Breast epithelium (tissue), 4 donors: ENCODE results near the gene LSM2. TPM values are rescaled to one million over a fixed set of nuclear protein-coding genes. Genes with fewer than 3 reads are reported as not detected.

Experiments
- DNase-seq, 2 donors: peaks; one replicate each; pipeline ENCODE4 v3.0.0-alpha.2; 2019; ENCODE audit warnings: low spot score in 2 of 2
- H3K27ac ChIP-seq, 2 donors: fragments of 200-600 bp; sonication (generic) in 1 of 2; one replicate each; pipeline ENCODE4 v1.5.1; 2016 to 2019; ENCODE audit warnings: mild to moderate bottlenecking in 1 of 2
- H3K27me3 ChIP-seq, 2 donors: fragments of 200-600 bp; sonication (generic) in 1 of 2; one replicate each; pipeline versions ENCODE4 v1.5.1 to v1.6.0; 2017 to 2019; ENCODE audit warnings: control low read depth in 1 of 2, mild to moderate bottlenecking in 1 of 2
- H3K36me3 ChIP-seq: fragments of 200-600 bp; one replicate; pipeline ENCODE4 v1.5.1; 2019
- H3K4me1 ChIP-seq, 2 donors: fragments of 200-600 bp; sonication (generic); one replicate each; pipeline ENCODE4 v1.5.1; 2016 to 2019; ENCODE audit warnings: control low read depth in 1 of 2
- H3K4me3 ChIP-seq, 3 donors: fragments of 200-600 bp; sonication (generic); 1 replicate in 2 of 3; 2 replicates in 1 of 3; pipeline ENCODE4 v1.5.1; 2016 to 2019; ENCODE audit warnings: mild to moderate bottlenecking in 3 of 3, moderate library complexity in 2 of 3
- H3K9me3 ChIP-seq, 2 donors: fragments of 200-600 bp; sonication (generic) in 1 of 2; one replicate each; pipeline ENCODE4 v1.5.1; 2016 to 2019; ENCODE audit warnings: control low read depth in 1 of 2
- POLR2A ChIP-seq: fragments of 450-650 bp; IDR thresholded peaks from one replicate; pipeline ENCODE4 v1.6.1; 2016; ENCODE audit warnings: antibody characterized with exemption, mild to moderate bottlenecking, moderate library complexity
- POLR2AphosphoS5 ChIP-seq, 3 donors: sonication (generic); formaldehyde crosslinking; IDR thresholded peaks; one replicate each; pipeline ENCODE4 v1.6.1; 2017; ENCODE audit warnings: antibody characterized with exemption in 3 of 3
- intact Hi-C: fragments of 100-400 bp; cut with DNase I; formaldehyde crosslinking; loops from one replicate; pipeline ENCODE4 v1.15.1; 2023; ENCODE audit warnings: low total_unique reads
- total RNA-seq, 3 donors: library from RNA; depleted of rRNA; stranded (reverse); fragments of >200 nt; gene quantifications; one replicate each; pipeline ENCODE4 v1.1.0, GENCODE V29; 2016
- TF ChIP-seq, protein P1 (sequence below), 3 donors: fragments of 450-650 bp; IDR thresholded peaks; one replicate each; pipeline ENCODE4 v1.5.1; 2016 to 2017; ENCODE audit warnings: antibody characterized with exemption in 3 of 3, mild to moderate bottlenecking in 3 of 3, moderate library complexity in 3 of 3

LSM2 gene
- total RNA-seq, 3 donors from 2014 or later, result 28.7 to 39.7 (median 32.6) TPM

DNA sequence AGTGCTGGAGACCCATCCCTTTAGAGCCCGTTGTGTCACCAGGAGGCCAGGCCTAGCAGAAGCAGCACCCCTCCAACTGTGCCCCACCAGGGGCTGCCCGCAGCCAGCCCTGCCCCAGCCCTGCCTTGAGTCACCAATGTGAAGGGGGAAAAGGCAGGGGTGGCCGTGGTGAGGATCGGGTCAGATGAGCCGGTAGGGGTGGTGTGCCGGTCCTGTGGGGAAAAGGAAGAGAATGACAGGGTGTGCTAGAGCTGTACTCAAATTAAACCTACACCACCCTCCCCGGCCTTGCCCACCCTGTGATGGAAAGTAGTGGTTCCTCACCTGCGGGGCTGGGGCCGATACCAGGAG lies 41.2 kb downstream of the LSM2 start:
- H3K9me3 ChIP-seq, result no peaks in the 10 kb centered on the region
- no peaks in the 10 kb centered on the region for H3K4me1 ChIP-seq
- H3K27ac ChIP-seq, result no peak overlapping the region
- no peaks in the 10 kb centered on the region for H3K36me3 ChIP-seq
- DNase-seq, result no peak
- TF ChIP-seq POLR2A, result no peak
- no peaks in the 10 kb centered on the region for H3K27me3 ChIP-seq
- intact Hi-C loops, result loop anchor here (10.0 kb wide), 1 partner anchor 61 kb away; the partner anchor contains the start of genes ABHD16A and LY6G6F
- no peak overlapping the region for H3K4me3 ChIP-seq

DNA sequence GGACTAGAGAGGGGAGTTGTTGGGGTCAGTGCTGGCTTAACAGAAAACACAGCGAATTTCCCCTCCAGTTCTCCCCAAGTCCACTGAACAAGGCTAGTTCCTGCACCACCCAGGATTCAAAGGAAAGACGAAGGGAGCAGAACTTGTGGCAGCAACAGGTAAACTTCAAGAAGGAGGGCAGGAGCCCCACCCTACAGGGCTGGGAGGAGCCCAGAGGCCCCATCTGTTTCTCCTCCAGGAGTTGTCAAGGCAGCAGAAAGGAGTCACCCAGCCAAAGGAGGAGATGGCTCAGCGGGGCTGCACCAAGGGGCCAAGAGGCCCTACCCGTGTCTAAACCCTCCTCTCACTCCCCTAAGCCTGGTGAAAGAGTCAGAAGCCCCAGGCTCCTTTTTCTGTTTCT lies 42.6 kb downstream of the LSM2 start:
- no peak overlapping the region for H3K27ac ChIP-seq
- no peaks in the 10 kb centered on the region for H3K9me3 ChIP-seq
- H3K36me3 ChIP-seq, result no peaks in the 10 kb centered on the region
- H3K4me1 ChIP-seq, result no peaks in the 10 kb centered on the region
- TF ChIP-seq POLR2AphosphoS5 (IDR thresholded peaks at IDR 0.05) (no peak), POLR2A (no peak)
- TF ChIP-seq, protein P1, sequence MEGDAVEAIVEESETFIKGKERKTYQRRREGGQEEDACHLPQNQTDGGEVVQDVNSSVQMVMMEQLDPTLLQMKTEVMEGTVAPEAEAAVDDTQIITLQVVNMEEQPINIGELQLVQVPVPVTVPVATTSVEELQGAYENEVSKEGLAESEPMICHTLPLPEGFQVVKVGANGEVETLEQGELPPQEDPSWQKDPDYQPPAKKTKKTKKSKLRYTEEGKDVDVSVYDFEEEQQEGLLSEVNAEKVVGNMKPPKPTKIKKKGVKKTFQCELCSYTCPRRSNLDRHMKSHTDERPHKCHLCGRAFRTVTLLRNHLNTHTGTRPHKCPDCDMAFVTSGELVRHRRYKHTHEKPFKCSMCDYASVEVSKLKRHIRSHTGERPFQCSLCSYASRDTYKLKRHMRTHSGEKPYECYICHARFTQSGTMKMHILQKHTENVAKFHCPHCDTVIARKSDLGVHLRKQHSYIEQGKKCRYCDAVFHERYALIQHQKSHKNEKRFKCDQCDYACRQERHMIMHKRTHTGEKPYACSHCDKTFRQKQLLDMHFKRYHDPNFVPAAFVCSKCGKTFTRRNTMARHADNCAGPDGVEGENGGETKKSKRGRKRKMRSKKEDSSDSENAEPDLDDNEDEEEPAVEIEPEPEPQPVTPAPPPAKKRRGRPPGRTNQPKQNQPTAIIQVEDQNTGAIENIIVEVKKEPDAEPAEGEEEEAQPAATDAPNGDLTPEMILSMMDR (IDR thresholded peaks at IDR 0.05), result no peak
- intact Hi-C loops, result loop anchor here (10.0 kb wide), 1 partner anchor 59 kb away; the partner anchor contains the start of genes ABHD16A and LY6G6F
- H3K27me3 ChIP-seq, result no peaks in the 10 kb centered on the region
- no peak overlapping the region for H3K4me3 ChIP-seq
- no peak for DNase-seq

DNA sequence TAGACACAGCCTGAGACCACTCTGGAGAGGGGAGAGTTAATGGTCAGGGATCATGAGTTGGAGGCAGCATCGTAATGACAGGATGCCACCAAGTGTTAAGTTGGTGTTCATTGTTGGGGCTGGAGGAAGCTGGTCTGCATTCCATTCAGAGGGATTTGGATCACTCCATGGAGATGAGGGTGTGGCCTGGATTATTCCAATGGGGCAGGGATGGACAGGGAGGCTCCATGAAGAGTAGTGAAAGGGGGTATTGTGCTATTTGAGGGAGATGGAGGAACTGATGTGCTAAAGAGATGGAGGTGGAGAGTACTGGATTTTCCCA lies 43.2 kb downstream of the LSM2 start:
- H3K4me1 ChIP-seq, result no peaks in the 10 kb centered on the region
- TF ChIP-seq POLR2A (no peak), POLR2AphosphoS5 (IDR thresholded peaks at IDR 0.05) (no peak)
- TF ChIP-seq, protein P1 (IDR thresholded peaks at IDR 0.05), result no peak
- no peaks in the 10 kb centered on the region for H3K9me3 ChIP-seq
- H3K4me3 ChIP-seq, result no peak overlapping the region
- H3K27ac ChIP-seq, result peak overlapping the region in 1 of 2 donors; percentile 10
- DNase-seq, result no peak
- intact Hi-C loops, result loop anchor here (10.0 kb wide), 1 partner anchor 59 kb away; the partner anchor contains the start of genes ABHD16A and LY6G6F
- no peaks in the 10 kb centered on the region for H3K36me3 ChIP-seq
- H3K27me3 ChIP-seq, result no peaks in the 10 kb centered on the region

DNA sequence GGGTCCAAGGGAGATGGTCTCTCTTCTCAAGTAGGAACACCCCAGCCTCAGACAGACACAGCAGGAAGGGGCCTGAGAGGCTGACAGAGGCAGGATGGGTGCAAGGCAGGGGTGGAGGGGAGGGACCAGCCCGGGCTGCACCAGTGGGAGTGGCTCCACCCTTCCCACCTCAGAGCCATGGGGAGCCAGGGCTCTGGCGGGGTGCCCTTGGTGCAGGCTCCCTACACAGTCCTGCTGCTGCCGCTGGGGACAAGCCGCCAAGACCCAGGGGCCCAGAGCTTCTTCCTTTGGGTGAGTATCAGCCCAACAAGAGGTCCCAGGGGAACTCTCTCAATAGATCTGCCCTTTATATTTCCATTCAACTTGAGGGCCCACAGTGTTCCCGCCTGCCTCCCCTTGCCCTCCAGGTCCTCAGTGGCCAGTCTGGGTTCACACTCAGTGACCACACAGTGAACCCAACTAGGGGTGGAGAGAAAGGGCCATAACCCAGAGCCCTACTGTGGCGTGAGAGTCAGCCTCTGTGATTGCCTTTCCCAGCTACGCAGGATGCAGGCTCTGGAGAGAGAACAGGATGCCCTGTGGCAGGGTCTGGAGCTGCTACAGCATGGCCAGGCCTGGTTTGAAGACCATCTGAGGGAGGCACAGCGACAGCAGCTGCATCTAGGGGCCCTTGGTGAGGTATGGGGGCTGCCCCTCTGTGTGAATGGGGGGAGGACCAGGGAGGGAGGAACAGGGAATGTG lies 43.7 kb downstream of the LSM2 start:
- no peak for DNase-seq
- no peaks in the 10 kb centered on the region for H3K4me1 ChIP-seq
- H3K27me3 ChIP-seq, result no peaks in the 10 kb centered on the region
- intact Hi-C loops, result loop anchor here (10.0 kb wide), 1 partner anchor 58 kb away; the partner anchor contains the start of genes ABHD16A and LY6G6F
- no peaks in the 10 kb centered on the region for H3K36me3 ChIP-seq
- H3K27ac ChIP-seq, result peak overlapping the region; percentile 10 to 21
- H3K4me3 ChIP-seq, result no peak overlapping the region
- TF ChIP-seq POLR2AphosphoS5 (IDR thresholded peaks at IDR 0.05) (no peak), POLR2A (no peak)
- TF ChIP-seq, protein P1 (IDR thresholded peaks at IDR 0.05), result no peak
- H3K9me3 ChIP-seq, result no peaks in the 10 kb centered on the region

DNA sequence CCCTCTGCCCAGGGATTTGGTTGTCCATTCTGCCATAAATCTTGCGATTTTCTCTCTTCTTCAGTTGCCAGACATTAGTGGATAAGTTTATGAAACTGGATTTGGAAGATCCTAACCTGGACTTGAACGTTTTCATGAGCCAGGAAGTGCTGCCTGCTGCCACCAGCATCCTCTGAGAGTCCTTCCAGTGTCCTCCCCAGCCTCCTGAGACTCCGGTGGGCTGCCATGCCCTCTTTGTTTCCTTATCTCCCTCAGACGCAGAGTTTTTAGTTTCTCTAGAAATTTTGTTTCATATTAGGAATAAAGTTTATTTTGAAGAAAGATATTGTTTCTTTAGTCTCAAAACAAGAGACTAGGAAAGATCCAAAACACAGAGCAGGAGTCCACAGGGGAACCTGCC lies 44.4 kb downstream of the LSM2 start, which contains the start of gene SAPCD1:
Gene SAPCD1, plus strand, starts transcription at position 301 of the 400 bp plus-strand sequence. CDS start 399 bp downstream, outside the sequence.
- intact Hi-C loops, result loop anchor here (10.0 kb wide), 1 partner anchor 58 kb away; the partner anchor contains the start of genes ABHD16A and LY6G6F
- H3K9me3 ChIP-seq, result no peaks in the 10 kb centered on the region
- no peaks in the 10 kb centered on the region for H3K4me1 ChIP-seq
- H3K27ac ChIP-seq, result peak within 1 kb of the TSS; percentile 10 to 21
- H3K27me3 ChIP-seq, result no peaks in the 10 kb centered on the region
- no peak within 1 kb of the TSS for H3K4me3 ChIP-seq
- H3K36me3 ChIP-seq, result no peaks in the 10 kb centered on the region
- no peak for TF ChIP-seq POLR2AphosphoS5 (IDR thresholded peaks at IDR 0.05)
- TF ChIP-seq, protein P1 (IDR thresholded peaks at IDR 0.05), result no peak
- no peak for TF ChIP-seq POLR2A
- no peak for DNase-seq
